Measurements from ENCODE around the gene BCAS4.
"Not testable (repeated sequence)": the region's sequence is repeated elsewhere in the genome, so short reads cannot be mapped to it uniquely, and the experiment has no call there.

BCAS4 gene

DNA sequence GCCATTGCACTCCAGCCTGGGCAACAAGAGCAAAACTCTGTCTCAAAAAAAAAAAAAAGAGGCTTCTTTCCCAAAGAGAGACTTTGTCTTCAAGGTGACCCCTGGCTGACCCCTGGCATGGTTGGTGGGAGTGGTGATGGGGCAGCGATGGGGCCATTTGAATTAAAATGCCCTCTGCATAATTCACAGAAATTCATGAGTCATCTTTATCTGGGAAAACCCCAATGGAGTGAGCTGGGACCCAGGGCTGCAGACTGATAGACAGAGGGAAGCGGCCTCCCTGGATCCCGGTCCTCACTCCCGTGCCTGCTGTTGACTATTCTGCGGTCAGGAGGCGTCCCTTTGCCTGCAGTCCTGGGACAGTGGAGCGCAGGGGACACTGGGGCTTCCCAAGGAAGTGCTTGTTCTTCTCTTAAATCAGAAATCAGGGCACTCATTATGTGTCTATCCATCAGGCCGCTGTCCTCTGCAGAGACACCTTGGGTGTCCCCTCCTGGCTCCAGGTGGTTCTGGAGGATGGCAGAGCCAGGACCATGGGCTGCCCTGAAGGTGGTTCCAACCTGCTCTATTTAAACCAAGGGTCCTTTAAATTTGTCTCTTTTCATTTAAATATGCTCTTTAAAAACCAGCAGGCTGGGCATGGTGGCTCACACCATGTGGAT, 23.3 kb upstream of the BCAS4 start:
- DNase-seq, result peak in 1 of 3 donors; percentile 15

DNA sequence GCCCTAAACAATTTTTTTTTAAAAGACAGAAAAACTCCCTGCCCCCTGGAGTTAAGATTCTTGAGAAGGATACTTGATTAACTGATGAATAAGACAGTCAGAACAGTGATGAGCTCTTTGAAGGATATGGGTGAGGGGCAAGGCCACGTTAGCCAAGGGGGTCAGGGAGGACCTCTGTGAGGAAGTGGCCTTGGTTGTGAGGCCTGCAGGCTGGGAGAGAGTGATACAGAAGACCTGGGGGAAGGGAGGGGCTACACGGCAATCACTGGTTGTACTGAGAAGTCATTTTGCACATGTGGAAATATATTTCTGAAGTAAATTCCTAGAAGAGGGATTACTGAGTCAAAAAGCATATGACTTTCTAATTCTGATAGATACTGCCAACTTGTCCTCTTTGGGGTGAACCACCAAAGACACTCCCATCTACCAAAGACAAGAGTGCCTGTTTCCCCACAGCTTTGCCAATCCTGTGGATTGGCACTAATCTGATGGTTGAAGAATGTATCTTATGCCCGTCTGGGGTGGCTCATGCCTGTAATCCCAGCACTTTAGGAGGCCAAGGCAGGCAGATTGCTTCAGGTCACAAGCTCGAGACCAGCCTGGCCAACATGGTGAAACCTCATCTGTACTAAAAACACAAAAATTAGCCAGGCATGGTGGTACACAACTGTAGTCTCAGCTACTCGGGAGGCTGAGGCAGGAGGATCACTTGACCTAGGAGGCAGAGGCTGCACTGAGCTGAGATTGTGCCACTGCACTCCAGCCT, 22.3 kb upstream of the BCAS4 start:
- DNase-seq, result no peak

DNA sequence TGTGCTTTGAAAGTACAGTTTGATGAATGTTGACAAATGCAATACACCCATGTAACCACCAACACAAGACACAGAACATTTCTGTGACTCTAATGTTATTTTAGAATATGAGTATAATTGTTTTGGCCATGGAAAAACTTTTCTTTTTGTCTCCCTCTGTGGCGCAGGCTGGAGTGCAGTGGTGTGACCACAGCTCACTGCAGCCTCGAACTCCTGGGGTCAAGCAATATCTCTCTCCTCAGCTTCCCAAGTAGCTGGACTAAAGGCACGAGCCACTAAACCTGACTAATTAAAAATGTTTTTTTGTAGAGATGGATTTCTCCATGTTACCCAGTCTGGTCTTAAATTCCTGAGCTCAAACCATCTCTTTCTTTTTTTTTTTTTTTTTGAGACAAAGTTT, 20.3 kb upstream of the BCAS4 start:
- DNase-seq, result no peak

DNA sequence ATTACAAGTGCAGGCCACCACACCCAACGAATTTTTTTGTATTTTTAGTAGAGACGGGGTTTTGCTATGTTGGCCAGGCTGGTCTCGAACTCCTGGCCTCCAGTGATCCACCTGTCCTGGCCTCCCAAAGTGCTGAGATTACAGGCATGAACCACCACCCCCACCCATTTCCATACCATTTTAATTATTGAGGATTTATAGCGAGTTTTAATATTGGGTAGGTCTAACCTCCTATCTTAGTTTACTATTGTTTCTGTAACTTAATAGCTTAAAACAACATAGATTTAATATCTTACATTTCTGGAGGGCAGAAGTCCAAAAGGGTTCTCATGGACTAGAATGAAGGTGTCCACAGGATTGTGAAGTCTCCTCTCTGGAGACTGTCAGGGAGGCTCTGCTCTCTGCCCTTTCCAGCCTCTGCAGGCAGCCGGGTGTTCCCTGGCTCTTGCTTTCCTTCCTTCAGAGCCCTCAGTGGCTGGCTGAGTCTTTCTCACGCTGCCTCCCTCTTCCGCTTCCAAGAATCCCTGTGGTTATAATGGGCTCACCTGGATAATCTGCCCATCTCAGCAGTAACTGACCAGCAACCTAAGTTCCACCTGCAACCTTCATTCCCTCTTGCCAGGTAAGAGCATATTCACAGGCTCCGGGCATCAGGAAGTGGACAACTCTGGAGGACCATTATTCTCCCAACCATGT, 18.6 kb upstream of the BCAS4 start:
- no peak for DNase-seq

DNA sequence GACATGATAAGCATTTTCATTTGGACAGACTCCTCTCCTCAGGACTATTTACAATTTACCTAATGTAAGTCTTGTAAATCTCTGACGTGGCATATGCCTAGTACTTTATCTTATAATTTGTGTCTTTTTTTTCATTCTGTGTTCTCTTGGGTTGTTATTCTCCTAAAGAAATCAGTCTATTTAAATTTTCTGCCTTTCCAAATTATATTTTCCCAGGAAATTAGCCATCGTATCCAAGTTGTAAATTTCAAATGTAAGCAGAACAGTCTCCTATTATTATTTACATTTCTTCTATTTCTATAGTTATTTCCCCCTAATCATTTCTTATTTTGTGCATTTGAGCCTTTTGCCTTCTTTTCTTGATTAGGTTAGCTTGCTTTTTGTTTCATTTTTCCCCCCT, 17.5 kb upstream of the BCAS4 start:
- no peak for DNase-seq

DNA sequence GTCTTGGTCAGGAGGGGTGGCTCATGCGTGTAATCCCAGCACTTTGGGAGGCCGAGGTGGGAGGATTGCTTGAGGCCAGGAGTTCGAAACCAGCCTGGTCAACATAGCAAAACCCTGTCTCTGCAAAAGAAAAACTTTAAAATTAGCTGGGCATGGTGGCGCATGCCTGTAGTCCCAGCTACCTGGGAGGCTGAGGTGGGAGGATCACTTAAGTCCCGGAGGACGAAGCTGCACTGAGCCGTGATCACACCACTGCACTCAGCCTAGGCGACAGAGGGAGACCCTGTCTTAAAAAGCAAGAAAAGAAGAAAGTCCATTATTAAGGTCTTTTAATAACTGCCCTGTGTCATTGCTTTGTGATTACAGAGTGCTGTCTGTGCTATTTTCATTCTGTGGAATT, 15.9 kb upstream of the BCAS4 start:
- not testable (repeated sequence) for DNase-seq

DNA sequence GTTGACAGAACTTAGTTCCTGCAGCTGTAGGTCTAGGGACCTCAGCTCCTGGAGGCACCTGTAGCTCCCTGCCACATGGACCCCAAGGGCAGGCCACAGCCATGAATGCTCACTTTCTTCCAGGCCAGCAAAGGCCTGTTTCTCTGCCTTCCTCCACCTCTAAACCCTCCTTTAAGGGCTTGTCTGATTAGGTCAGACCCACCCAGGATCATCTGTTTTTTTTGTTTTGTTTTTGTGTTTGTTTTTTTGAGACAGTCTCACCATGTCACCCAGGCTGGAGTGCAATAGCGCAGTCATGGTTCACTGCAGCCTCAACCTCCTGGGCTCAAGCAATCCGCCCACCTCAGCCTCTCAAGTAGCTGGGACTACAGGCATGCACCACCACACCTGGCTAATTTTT, 11.5 kb upstream of the BCAS4 start:
- DNase-seq, result no peak

DNA sequence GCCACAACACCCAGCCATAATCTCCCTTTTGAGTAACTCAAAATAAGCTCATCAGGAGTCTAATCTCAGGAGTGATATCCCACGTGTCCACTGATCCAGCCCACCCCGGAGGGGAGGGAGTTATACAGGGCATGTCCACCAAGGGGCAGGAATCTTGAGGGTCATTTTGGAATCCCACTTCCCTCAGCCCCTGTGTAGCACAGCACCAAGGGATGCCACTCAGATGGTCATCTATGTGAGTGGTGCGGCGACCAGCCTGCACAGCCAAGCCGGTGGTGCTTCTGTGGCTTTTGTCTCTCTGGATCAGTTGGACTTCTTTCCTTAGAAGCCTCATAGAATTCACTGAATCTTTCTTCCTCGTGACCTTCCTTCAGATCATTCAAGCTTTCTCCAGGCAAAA, 11.0 kb upstream of the BCAS4 start:
- no peak for DNase-seq

DNA sequence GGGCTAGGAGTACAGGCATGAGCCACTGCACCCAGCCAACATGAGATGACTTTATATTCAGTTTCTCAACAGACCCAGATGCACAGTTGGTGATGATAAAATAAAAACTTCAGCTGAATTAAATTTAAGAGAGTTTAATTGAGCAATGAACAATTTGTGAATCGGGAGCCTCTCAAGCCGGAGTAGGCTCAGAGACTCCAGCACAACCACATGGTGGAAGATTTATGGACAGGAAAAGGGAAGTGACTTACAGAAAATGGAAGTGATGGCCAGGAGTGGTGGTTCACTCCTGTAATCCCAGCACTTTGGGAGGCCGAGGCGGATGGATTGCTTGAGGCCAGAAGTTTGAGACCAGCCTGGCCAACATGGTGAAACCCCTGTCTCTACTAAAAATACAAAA, 10.4 kb upstream of the BCAS4 start:
- peak in 2 of 3 donors; percentile 10 to 12 for DNase-seq

DNA sequence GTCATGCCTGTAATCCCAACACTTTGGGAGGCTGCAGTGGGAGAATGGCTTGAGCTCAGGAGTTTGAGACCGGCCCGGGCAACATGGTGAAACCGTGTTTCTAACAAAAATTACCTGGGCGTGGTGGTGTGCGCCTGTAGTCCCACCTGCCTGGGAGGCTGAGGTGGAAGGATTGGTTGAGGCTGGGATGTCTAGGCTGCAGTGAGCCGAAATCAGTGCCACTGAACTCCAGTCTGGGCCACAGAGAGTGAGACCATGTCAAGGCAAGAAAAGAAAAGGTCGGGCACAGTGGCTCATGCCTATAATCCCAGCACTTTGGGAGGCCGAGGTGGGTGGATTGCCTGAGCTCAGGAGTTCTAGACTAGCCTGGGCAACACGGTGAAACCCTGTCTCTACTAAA, 8.2 kb upstream of the BCAS4 start:
- no peak for DNase-seq

DNA sequence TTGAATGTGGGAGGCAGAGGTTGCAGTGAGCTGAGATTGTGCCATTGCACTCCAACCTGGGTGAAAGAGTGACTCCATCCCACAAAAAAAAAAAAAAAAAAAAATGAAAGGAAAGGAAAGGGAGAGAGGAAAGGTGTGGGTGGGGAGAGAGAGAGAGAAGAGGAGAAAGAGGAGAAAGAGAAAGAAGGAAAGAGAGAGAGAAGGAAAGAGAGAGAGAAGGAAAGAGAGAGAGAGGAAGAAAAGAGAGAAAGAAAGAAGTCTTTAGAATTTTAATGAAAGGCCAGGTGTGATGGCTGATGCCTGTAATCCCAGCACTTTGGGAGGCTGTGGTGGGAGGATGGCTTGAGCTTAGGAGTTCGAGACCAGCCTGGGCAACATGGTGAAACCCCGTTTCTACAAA, 7.7 kb upstream of the BCAS4 start:
- no peak for DNase-seq

DNA sequence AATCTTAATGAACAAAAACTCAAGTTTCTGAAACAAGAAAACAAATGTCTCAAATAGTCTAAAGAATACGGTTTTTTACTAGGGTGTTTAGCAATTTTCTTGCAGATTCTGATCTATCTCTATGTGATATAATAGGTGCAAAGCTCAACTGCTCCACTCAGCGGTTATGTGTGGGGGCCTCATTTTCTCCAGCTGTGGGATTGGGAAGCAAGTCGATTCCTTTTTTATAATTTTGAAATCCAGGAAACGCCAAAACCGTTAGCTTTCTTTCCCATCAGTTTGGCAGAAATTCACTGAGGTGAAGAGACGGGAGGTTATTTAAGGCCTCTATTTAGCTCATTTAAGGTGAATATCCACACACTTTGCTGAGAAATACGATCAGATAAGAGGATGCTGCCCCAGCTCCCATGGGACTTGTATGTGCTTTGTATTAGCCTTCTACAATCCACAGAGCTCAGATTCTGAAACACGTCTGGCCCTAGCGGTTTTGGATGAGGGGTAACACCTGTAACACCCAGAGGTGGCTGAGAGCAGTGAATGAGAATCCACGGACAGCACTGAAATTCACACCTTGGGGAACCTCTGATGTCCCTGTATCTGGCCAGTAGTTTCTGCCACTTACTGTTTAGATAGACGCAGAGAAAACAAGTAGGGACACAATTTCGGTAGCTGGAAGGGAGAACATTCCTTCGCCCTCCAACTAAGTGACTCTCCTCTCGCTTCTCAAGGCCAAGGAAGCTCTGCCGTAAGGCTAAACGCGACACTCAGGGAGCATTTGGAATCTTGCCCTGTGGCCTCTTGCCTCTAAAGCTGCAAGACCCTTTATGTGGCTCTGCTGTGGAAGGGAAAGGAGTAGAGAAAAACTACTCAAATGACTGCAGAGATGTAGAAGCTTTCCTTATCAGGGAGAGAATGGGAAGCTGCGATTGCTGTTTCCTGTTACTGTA, 6.5 kb upstream of the BCAS4 start:
- DNase-seq, result peak in 1 of 3 donors; percentile 12

DNA sequence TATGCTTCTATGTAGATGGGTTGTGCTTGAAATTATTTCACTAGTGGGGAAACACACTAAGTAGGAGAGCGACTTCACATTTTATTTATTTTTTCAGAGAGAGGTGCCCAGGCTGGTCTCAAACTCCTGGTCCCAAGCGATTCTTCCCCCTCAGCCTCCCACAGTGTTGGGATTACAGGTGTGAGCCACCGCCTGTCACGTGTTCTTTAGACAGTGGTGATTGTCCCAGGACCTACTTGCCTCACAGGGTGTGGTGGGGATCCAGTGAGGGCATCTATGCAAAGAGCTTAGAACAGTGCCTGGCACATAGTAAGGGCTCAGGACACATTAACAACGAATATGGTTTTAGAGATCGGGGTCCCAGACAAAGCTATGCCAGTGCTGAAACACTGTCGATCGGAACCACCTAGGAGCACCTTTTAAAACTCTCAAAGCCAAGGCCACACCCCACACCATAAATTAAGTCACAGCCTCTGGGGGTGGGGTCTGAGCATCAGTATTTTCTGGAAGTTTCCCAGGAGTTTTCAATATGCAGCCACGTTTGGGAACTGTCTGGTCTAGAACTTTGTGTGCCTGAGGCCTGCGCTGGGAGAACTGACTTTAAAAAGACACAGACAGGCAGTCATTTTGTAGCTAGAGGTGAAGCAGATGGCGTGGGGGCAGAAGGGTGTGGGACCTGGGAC, 4.8 kb upstream of the BCAS4 start:
- no peak for DNase-seq

DNA sequence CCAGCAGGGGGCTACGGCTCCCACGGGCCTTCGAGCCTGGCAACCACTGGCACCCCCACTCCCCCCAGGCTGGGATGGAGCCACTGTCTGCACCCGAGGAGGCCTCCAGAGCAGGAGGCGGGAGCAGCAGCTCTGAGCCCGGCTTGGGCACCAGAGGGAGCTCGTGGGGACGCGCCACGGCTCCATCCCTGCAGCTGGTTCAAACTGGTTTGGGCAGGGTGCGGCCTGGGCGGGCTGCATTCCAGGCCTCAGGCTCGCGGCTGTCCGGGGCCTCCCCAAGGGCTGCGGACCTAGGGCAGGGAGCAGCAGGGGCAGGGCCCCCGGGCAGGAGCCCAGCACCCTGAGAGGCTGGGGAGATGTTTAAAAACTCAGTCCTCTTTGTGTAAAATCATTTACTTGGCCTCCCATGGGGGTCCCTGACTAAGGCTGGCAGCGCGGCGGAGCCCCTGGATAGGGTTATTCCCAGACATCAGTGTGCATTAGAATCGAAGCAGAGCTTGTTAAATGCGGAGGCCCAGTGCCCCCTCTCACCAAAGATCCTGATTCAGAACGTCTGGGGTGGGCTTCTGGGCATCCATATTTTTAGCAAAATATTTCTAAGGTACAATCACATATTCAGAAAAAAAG, 4.1 kb upstream of the BCAS4 start:
- DNase-seq, result peak; percentile 69 to 89 (median 82)

DNA sequence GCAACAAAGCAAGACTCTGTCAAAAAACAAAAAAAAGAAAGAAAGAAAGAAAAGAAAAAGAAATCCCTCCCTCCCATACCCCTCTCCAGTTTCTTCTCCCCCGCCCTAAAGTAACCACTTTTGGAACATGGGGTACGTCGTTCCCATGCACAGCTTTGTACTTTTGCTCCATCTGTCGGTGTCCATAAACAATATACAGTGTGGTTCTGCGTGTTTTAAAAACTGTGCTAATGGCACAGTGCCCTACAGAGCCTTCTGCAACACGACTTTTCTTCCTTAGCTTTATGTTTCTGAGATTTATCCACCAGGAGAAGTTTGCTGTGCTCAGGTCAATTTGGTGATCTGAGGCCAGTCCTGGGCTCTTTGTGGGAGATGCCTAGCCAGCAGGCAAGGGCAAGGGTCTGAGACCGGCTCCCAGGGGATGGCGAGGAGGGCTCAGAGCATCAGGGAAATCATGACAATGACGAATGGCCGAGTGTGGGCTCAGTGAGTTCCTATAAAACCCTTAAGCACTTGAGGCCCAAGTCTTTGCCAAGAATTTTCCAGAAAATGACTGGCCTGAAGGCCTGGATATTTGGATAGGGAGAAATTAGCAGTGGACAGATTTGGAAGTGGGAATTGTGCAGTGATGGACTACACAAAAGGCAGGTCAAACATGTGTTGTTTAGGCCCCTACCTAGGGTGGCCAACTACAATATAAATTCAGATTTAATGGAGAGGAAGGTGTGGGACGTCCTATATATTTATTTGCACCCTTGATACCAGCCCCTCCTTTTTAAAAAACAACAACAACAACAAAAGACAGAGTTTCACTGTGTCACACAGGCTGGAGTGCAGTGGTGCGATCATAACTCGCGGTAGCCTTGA, 1.9 kb upstream of the BCAS4 start:
- DNase-seq, result no peak

DNA sequence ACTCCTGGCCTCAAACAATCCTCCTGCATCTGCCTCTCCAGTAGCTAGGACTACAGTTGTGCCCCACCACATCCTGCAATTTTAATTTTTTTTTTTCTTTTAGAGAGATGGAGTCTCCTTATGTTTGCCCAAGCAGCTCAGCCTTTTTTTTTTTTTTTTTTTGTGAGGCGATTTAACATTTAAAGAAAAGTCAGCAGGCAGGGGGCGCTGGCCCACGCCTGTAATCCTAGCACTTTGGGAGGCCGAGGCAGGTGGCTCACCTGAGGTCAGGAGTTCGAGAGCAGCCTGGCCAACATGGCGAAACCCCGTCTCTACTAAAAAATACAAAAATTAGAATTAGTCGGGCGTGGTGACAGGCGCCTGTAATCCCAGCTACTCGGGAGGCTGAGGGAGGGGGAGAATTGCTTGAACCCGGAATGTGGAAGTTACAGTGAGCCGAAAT, 1.3 kb upstream of the BCAS4 start:
- peak in 2 of 3 donors; percentile 27 to 40 for DNase-seq

DNA sequence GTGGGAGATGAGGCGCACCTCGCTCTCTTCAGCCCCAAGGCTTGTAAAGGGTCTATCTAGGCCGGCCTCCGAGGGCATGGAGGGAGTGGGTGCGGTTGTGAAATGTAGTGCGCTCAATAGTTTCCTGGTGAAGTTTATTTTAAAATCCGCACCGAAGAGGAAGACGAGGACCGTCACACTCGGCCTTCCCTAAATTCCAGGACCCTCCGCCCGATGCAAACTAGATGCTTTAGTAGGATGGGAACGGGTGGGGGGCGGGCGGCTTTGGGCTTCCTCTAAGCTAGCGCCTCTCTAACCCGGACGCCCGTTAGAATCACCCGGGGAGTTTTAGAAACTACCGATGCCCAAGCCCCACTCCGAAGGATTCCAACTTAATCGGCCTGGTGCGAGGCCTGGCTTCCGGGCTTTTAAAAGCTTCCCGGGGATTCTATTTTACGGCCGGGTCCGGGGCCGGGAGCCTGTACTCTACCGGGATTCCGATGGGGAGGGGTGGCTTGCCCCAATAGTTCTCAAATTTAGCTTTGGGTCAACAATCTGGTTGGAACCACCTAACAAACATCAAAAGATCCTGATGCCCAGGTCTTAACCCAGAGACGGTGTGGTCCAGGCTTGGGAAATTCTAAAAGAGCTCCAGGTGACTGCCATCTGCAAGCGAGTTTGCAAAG, 548 bp upstream of the BCAS4 start:
- peak in 2 of 3 donors; percentile 10 to 20 for DNase-seq

DNA sequence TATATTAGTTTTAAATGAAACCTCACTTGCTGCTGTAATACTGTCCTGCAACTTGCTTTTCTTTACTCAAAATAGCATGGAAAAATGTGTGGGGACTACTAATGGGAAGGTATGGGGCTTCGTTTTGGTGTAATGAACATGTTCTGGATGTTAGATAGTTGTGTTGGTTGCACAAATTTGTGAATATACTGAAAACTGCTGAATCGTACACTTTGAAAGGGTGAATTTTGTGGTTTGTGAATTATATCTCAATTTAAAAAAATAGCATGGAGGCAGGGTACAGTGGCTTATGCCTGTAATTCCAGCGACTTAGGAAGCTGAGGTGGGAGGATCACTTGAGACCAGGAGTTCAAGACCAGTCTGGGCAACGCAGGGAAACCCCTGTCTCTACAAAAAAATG, 2.3 kb downstream of the BCAS4 start:
- no peak for DNase-seq

DNA sequence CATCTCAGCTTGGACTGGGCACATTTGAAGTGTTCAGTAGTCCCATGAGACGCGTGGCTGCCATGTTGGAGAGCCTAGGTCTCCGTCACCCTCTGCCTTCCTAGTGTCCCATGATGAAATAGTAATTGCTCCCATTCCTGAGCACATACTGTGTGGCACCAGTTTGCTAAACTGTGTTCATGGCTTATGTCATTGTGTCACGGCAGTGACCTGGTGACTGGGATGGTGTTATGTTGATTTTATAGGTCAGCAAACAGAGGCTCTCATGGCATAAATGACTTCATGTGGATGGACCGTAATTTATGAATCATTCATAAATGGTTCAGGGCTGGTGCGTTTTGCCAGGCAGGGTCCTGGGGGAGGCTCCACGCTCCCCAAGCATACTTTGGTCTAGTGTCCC, 3.8 kb downstream of the BCAS4 start:
- DNase-seq, result no peak

All from suppressor macrophage treated with lipopolysaccharide for 1 hour (primary cell).